Measurements from ENCODE around the gene SEPTIN6. TPM values are rescaled to one million over a fixed set of nuclear protein-coding genes. Genes with fewer than 3 reads are reported as not detected.

Gene SEPTIN6
- total and polyA plus RNA-seq, 5 donors from 2014 or later: 144 to 290 (median 201) TPM

- peak overlapping the region in 1 of 4 donors; percentile 24 for H3K4me3 Mint-ChIP-seq
- no peaks in the 10 kb centered on the region for H3K27me3 ChIP-seq (ENCODE audit: control insufficient read depth, insufficient read depth, low read length)
- no peaks in the 10 kb centered on the region for H3K9me3 Mint-ChIP-seq
- no peak overlapping the region for H3K27ac ChIP-seq (ENCODE audit: insufficient read depth, low read length, poor library complexity, severe bottlenecking)
- DNase-seq: no peak
- peak overlapping the region in 1 of 3 donors; percentile 1 for H3K27ac Mint-ChIP-seq
- peaks cover 52% of the 10 kb centered on the region for H3K36me3 ChIP-seq (ENCODE audit: control insufficient read depth, insufficient read depth, low read length)
- no peaks in the 10 kb centered on the region for H3K27me3 Mint-ChIP-seq
- no peaks in the 10 kb centered on the region for H3K9me3 ChIP-seq (ENCODE audit: control insufficient read depth in 2 of 2, low read length in 2 of 2)
- H3K4me3 ChIP-seq (ENCODE audit: low read depth, low read length): no peak overlapping the region
- H3K4me1 Mint-ChIP-seq: peaks cover 26 to 50% (median 28%) of the 10 kb centered on the region in 4 donors
- ATAC-seq (ENCODE audit: low read depth in 2 of 2): no peak
- peaks cover 68% of the 10 kb centered on the region for H3K36me3 Mint-ChIP-seq
- peaks cover 14% of the 10 kb centered on the region for H3K4me1 ChIP-seq (ENCODE audit: control insufficient read depth, insufficient read depth, low read length, poor library complexity, severe bottlenecking)
Observed at GRCh38 chrX:119659522-119659921, 33.4 kb downstream of the SEPTIN6 start.

GRCh38 chrX:119655125-119655524 is 37.8 kb downstream of the SEPTIN6 start:
- Histone ChIP-seq H3K4me1 (ENCODE audit: control insufficient read depth, insufficient read depth, low read length, poor library complexity, severe bottlenecking) (peaks cover 20% of the 10 kb centered on the region), H3K36me3 (ENCODE audit: control insufficient read depth, insufficient read depth, low read length) (peaks cover 53% of the 10 kb centered on the region), H3K27me3 (ENCODE audit: control insufficient read depth, insufficient read depth, low read length) (no peaks in the 10 kb centered on the region), H3K9me3 (ENCODE audit: control insufficient read depth in 2 of 2, low read length in 2 of 2) (no peaks in the 10 kb centered on the region), H3K4me3 (ENCODE audit: low read depth, low read length) (no peak overlapping the region), H3K27ac (ENCODE audit: insufficient read depth, low read length, poor library complexity, severe bottlenecking) (peak overlapping the region; percentile 61)
- ATAC-seq (ENCODE audit: low read depth in 2 of 2) (peak in 1 of 2 donors; percentile 83), DNase-seq (peak in 1 of 3 donors; percentile 49)
- Mint-ChIP-seq H3K4me1 (peaks cover 16 to 52% (median 27%) of the 10 kb centered on the region in 4 donors), H3K9me3 (no peaks in the 10 kb centered on the region), H3K36me3 (peaks cover 65% of the 10 kb centered on the region), H3K4me3 (peak overlapping the region in 3 of 4 donors; percentile 40 to 70 (median 52)), H3K27me3 (no peaks in the 10 kb centered on the region), H3K27ac (peak overlapping the region; percentile 39 to 90 (median 83))

DNA sequence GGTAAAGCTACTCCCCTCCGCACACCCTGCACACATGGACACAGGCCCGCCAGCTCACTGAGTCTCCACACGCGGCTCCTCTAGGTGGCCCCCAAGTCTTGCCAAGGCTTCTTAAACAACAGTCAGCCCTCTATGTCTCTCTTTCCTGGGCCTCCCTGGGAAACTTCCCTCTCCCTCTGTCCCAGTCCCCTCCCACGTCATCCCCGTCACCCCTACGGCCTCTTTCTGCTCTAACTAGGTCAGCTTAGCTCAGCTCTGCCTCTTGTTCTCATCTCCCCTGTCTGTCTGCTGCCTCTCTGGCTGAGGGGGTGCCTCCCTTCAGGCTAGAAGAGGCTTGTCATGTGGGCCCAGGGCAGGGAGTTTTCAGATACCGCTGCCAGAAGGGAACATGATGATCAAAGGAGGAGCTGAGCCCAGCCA is 38.8 kb downstream of the SEPTIN6 start:
- Histone ChIP-seq H3K36me3 (ENCODE audit: control insufficient read depth, insufficient read depth, low read length) (peaks cover 53% of the 10 kb centered on the region), H3K4me1 (ENCODE audit: control insufficient read depth, insufficient read depth, low read length, poor library complexity, severe bottlenecking) (peaks cover 25% of the 10 kb centered on the region), H3K9me3 (ENCODE audit: control insufficient read depth in 2 of 2, low read length in 2 of 2) (no peaks in the 10 kb centered on the region), H3K27me3 (ENCODE audit: control insufficient read depth, insufficient read depth, low read length) (no peaks in the 10 kb centered on the region), H3K27ac (ENCODE audit: insufficient read depth, low read length, poor library complexity, severe bottlenecking) (no peak overlapping the region), H3K4me3 (ENCODE audit: low read depth, low read length) (no peak overlapping the region)
- Mint-ChIP-seq H3K27ac (peak overlapping the region in 2 of 3 donors; percentile 80 to 83), H3K4me1 (peaks cover 16 to 52% (median 25%) of the 10 kb centered on the region in 4 donors), H3K4me3 (peak overlapping the region in 1 of 4 donors; percentile 39), H3K27me3 (no peaks in the 10 kb centered on the region), H3K36me3 (peaks cover 60% of the 10 kb centered on the region), H3K9me3 (no peaks in the 10 kb centered on the region)
- peak in 1 of 3 donors; percentile 24 for DNase-seq
- ATAC-seq (ENCODE audit: low read depth in 2 of 2): no peak

DNA sequence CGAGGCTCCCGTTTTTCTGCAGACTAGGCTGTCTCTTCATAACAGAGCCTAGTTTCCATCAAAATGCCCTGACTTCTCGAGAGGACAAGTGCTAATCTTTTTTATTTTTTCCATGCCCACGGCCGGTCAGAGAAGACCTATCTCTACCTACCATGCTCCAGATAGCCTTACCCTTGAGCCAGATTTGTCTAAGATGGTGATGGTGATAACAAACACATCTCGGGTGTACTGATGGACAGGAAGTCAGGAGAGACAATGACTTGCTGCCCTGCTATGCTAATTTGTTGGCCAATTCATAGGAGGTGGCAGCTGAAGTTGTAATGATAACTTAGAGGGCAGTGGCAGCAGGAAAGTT is 44.6 kb downstream of the SEPTIN6 start:
- no peak for ATAC-seq (ENCODE audit: low read depth in 2 of 2)
- Histone ChIP-seq H3K27ac (ENCODE audit: insufficient read depth, low read length, poor library complexity, severe bottlenecking) (peak overlapping the region; percentile 79), H3K27me3 (ENCODE audit: control insufficient read depth, insufficient read depth, low read length) (no peaks in the 10 kb centered on the region), H3K9me3 (ENCODE audit: control insufficient read depth in 2 of 2, low read length in 2 of 2) (no peaks in the 10 kb centered on the region), H3K4me3 (ENCODE audit: low read depth, low read length) (peak overlapping the region; percentile 41), H3K36me3 (ENCODE audit: control insufficient read depth, insufficient read depth, low read length) (peaks cover 65% of the 10 kb centered on the region), H3K4me1 (ENCODE audit: control insufficient read depth, insufficient read depth, low read length, poor library complexity, severe bottlenecking) (peaks cover 29% of the 10 kb centered on the region)
- Mint-ChIP-seq H3K27me3 (no peaks in the 10 kb centered on the region), H3K4me3 (peak overlapping the region; percentile 42 to 76 (median 59)), H3K27ac (peak overlapping the region; percentile 66 to 96 (median 96)), H3K36me3 (peaks cover 60% of the 10 kb centered on the region), H3K9me3 (no peaks in the 10 kb centered on the region), H3K4me1 (peaks cover 12 to 55% (median 25%) of the 10 kb centered on the region in 4 donors)
- DNase-seq: no peak

GRCh38 chrX:119647552-119648420 is 45.2 kb downstream of the SEPTIN6 start:
- ATAC-seq (ENCODE audit: low read depth in 2 of 2): peak; percentile 87 to 89
- Histone ChIP-seq H3K4me3 (ENCODE audit: low read depth, low read length) (peak overlapping the region; percentile 41), H3K9me3 (ENCODE audit: control insufficient read depth in 2 of 2, low read length in 2 of 2) (no peaks in the 10 kb centered on the region), H3K36me3 (ENCODE audit: control insufficient read depth, insufficient read depth, low read length) (peaks cover 64% of the 10 kb centered on the region), H3K27ac (ENCODE audit: insufficient read depth, low read length, poor library complexity, severe bottlenecking) (peak overlapping the region; percentile 79), H3K27me3 (ENCODE audit: control insufficient read depth, insufficient read depth, low read length) (no peaks in the 10 kb centered on the region), H3K4me1 (ENCODE audit: control insufficient read depth, insufficient read depth, low read length, poor library complexity, severe bottlenecking) (peaks cover 29% of the 10 kb centered on the region)
- Mint-ChIP-seq H3K27me3 (no peaks in the 10 kb centered on the region), H3K36me3 (peaks cover 60% of the 10 kb centered on the region), H3K9me3 (no peaks in the 10 kb centered on the region), H3K4me3 (peak overlapping the region; percentile 42 to 76 (median 59)), H3K27ac (peak overlapping the region; percentile 66 to 96 (median 96)), H3K4me1 (peaks cover 12 to 56% (median 25%) of the 10 kb centered on the region in 4 donors)
- DNase-seq: peak; percentile 53 to 78 (median 57)

DNA sequence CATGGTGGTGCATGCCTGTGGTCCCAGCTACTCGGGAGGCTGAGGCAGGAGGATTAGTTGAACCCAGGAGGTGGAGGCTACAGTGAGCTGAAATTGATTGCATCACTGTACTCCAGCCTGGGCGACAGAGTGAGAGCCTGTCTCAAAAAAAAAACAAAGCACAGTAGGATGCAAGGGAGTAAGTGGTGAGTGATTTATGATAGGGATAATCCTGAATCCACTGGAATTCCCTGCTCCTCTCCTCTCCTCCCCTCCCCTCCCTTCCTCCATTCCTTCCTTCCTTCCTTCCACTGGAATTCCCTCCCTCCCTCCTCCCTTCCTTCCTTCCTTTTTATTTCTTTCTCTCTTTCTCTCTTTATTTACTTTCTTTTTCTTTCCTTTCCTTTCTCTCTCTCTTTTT is 45.9 kb downstream of the SEPTIN6 start:
- DNase-seq (no peak), ATAC-seq (ENCODE audit: low read depth in 2 of 2) (no peak)
- Histone ChIP-seq H3K36me3 (ENCODE audit: control insufficient read depth, insufficient read depth, low read length) (peaks cover 64% of the 10 kb centered on the region), H3K9me3 (ENCODE audit: control insufficient read depth in 2 of 2, low read length in 2 of 2) (no peaks in the 10 kb centered on the region), H3K27ac (ENCODE audit: insufficient read depth, low read length, poor library complexity, severe bottlenecking) (peak overlapping the region; percentile 79), H3K27me3 (ENCODE audit: control insufficient read depth, insufficient read depth, low read length) (no peaks in the 10 kb centered on the region), H3K4me1 (ENCODE audit: control insufficient read depth, insufficient read depth, low read length, poor library complexity, severe bottlenecking) (peaks cover 29% of the 10 kb centered on the region), H3K4me3 (ENCODE audit: low read depth, low read length) (no peak overlapping the region)
- Mint-ChIP-seq H3K36me3 (peaks cover 62% of the 10 kb centered on the region), H3K4me3 (peak overlapping the region in 3 of 4 donors; percentile 42 to 72 (median 50)), H3K4me1 (peaks cover 12 to 63% (median 25%) of the 10 kb centered on the region in 4 donors), H3K27ac (peak overlapping the region; percentile 80 to 96 (median 96)), H3K27me3 (no peaks in the 10 kb centered on the region), H3K9me3 (no peaks in the 10 kb centered on the region)

DNA sequence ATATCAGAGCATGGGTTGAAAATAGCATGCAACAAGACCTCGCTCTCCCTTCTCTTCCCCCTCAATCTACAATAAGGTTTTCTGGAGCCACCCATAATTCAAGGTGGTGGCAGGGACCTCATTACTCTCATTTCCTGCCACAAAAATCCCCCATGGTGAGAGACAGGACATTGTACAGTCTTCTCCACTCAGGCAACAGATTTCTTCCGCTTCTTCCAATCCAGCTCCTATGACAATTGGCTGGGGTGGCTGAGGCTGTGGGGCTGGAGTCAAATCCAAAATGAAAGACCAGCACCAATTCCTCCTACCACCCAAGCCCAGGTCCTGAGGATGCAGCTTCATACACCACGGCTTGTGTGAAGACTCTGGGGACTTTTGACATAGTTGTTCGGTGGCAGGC is 46.5 kb downstream of the SEPTIN6 start:
- Mint-ChIP-seq H3K27me3 (no peaks in the 10 kb centered on the region), H3K4me3 (peak overlapping the region in 3 of 4 donors; percentile 11 to 72 (median 50)), H3K27ac (peak overlapping the region; percentile 80 to 96 (median 96)), H3K4me1 (peaks cover 12 to 63% (median 26%) of the 10 kb centered on the region in 4 donors), H3K36me3 (peaks cover 60% of the 10 kb centered on the region), H3K9me3 (no peaks in the 10 kb centered on the region)
- Histone ChIP-seq H3K27me3 (ENCODE audit: control insufficient read depth, insufficient read depth, low read length) (no peaks in the 10 kb centered on the region), H3K4me3 (ENCODE audit: low read depth, low read length) (no peak overlapping the region), H3K27ac (ENCODE audit: insufficient read depth, low read length, poor library complexity, severe bottlenecking) (peak overlapping the region; percentile 79), H3K4me1 (ENCODE audit: control insufficient read depth, insufficient read depth, low read length, poor library complexity, severe bottlenecking) (peaks cover 29% of the 10 kb centered on the region), H3K36me3 (ENCODE audit: control insufficient read depth, insufficient read depth, low read length) (peaks cover 62% of the 10 kb centered on the region), H3K9me3 (ENCODE audit: control insufficient read depth in 2 of 2, low read length in 2 of 2) (no peaks in the 10 kb centered on the region)
- no peak for ATAC-seq (ENCODE audit: low read depth in 2 of 2)
- peak in 2 of 3 donors; percentile 17 to 30 for DNase-seq
